GM12878 (cell line): Measurements from ENCODE around the gene RPL21. TPM values are rescaled to one million over a fixed set of nuclear protein-coding genes. Genes with fewer than 3 reads are reported as not detected.
A peak's percentile ranks its signal among the peaks of the same experiment; 100 is the strongest.

Experiments used
- ATAC-seq: fragments of 200-7000 bp; cut with Tn5 transposase; 3 replicates; pipeline ENCODE4 v1.9.1; 2020; ENCODE audit warnings: mild to moderate bottlenecking, moderate library complexity
- BruUV-seq: library from RNA; stranded (reverse); fragments of 400-500 nt; replicated peaks from 2 replicates; lab custom pipeline; 2021; lab: Mats Ljungman, UMichigan
- CTCF ChIA-PET: fragments of 300-600 bp; sonication (Branson Sonifier 250); formaldehyde crosslinking; extraction: SDS; loops from one replicate; lab custom pipeline; 2021; ENCODE audit warnings: inconsistent platforms; lab: Yijun Ruan, JAX
- POLR2A ChIA-PET: fragments of 350-600 bp; formaldehyde crosslinking; extraction: SDS; loops from one replicate; lab custom pipeline; 2021; ENCODE audit warnings: inconsistent platforms; lab: Charles Lee
- RAD21 ChIA-PET: fragments of 300-600 bp; sonication (Branson Sonifier 250); formaldehyde crosslinking; loops from one replicate; lab custom pipeline; 2023; ENCODE audit warnings: antibody characterized with exemption; ENCODE audit not compliant: unreplicated experiment; lab: Charles Lee
- SMC1A ChIA-PET: fragments of 300-600 bp; sonication (Branson Sonifier 250); formaldehyde crosslinking; loops from one replicate; lab custom pipeline; 2023; ENCODE audit not compliant: unreplicated experiment, uncharacterized antibody; lab: Charles Lee
- DNase-seq: peaks from one replicate; pipeline ENCODE4 v3.0.0-alpha.2; 2011; ENCODE audit warnings: low read depth, low spot score
- FAIRE-seq: peaks from 3 replicates; lab custom pipeline; 2011; peaks lifted over from hg19 to GRCh38; lab: Jason Lieb, UNC
- H2AFZ ChIP-seq: 2 replicates; pipeline ENCODE4 v1.6.0; 2011; ENCODE audit warnings: low read depth, low read length, control low read depth; ENCODE audit not compliant: control insufficient read depth
- H3K27ac ChIP-seq: 2 replicates; pipeline ENCODE4 v1.5.1; 2011; ENCODE audit warnings: control low read depth; ENCODE audit not compliant: control insufficient read depth, insufficient read depth
- H3K27me3 ChIP-seq, 2 experiments: replicated peaks in 1 of 2; 2 replicates each; pipeline versions ENCODE4 v1.6.0 to v1.6.1; 2011; ENCODE audit warnings: low read length in 1 of 2; ENCODE audit not compliant: control insufficient read depth in 2 of 2, insufficient read depth in 2 of 2
- H3K36me3 ChIP-seq, 2 experiments: 2 replicates each; pipeline ENCODE4 v1.5.1; 2011; ENCODE audit warnings: low read length in 1 of 2; ENCODE audit not compliant: control insufficient read depth in 2 of 2, insufficient read depth in 2 of 2
- H3K4me1 ChIP-seq: 2 replicates; pipeline ENCODE4 v1.6.1; 2011; ENCODE audit warnings: mild to moderate bottlenecking, low read length, moderate library complexity, mixed read lengths; ENCODE audit not compliant: control insufficient read depth, insufficient read depth
- H3K4me2 ChIP-seq: 2 replicates; pipeline ENCODE4 v1.6.0; 2011; ENCODE audit warnings: control low read depth; ENCODE audit not compliant: control insufficient read depth, insufficient read depth
- H3K4me3 ChIP-seq: fragments of 200-600 bp; sonication (generic); 2 replicates; pipeline ENCODE4 v1.5.1; 2016
- H3K79me2 ChIP-seq: 2 replicates; pipeline ENCODE4 v1.6.0; 2011; ENCODE audit warnings: low read length; ENCODE audit not compliant: control insufficient read depth, insufficient read depth
- H3K9ac ChIP-seq: 2 replicates; pipeline ENCODE4 v1.8.0; 2011; ENCODE audit warnings: low read length, control low read depth, mixed read lengths; ENCODE audit not compliant: control insufficient read depth, insufficient read depth
- H3K9me3 ChIP-seq: replicated peaks from 3 replicates; pipeline ENCODE4 v1.5.1; 2011; ENCODE audit warnings: mild to moderate bottlenecking, low read length; ENCODE audit not compliant: control insufficient read depth, insufficient read depth
- H4K20me1 ChIP-seq: 2 replicates; pipeline ENCODE4 v1.6.0; 2011; ENCODE audit not compliant: control insufficient read depth, insufficient read depth
- BCL11A ChIP-seq: IDR thresholded peaks from 2 replicates; pipeline ENCODE4 v1.6.1; 2011; ENCODE audit warnings: low read depth, low read length
- CBX3 ChIP-seq: fragments of 200-600 bp; sonication (generic); IDR thresholded peaks from 2 replicates; pipeline ENCODE4 v1.6.1; 2016; ENCODE audit warnings: low read depth, borderline replicate concordance
- HDGF ChIP-seq: fragments of 450-650 bp; IDR thresholded peaks from 2 replicates; pipeline ENCODE4 v1.6.1; 2016; ENCODE audit warnings: antibody characterized with exemption
- MTA3 ChIP-seq: IDR thresholded peaks from 2 replicates; pipeline ENCODE4 v1.6.1; 2012; ENCODE audit warnings: low read length, inconsistent platforms, borderline replicate concordance
- NFYA ChIP-seq: IDR thresholded peaks from 2 replicates; pipeline ENCODE4 v1.6.1; 2011; ENCODE audit warnings: low read depth, mild to moderate bottlenecking, low read length, improper control_type of control experiment, borderline replicate concordance
- PAX5 ChIP-seq: IDR thresholded peaks from 2 replicates; pipeline ENCODE4 v1.6.1; 2011; ENCODE audit warnings: low read depth, low read length, borderline replicate concordance
- PML ChIP-seq: IDR thresholded peaks from 2 replicates; pipeline ENCODE4 v1.6.1; 2012; ENCODE audit warnings: low read length, inconsistent platforms
- POLR2A ChIP-seq: IDR thresholded peaks from 2 replicates; pipeline ENCODE4 v1.6.1; 2011; ENCODE audit warnings: low read depth, mild to moderate bottlenecking, low read length
- POLR2AphosphoS2 ChIP-seq: IDR thresholded peaks from 2 replicates; pipeline ENCODE4 v1.6.1; 2011; ENCODE audit warnings: low read depth, mild to moderate bottlenecking, low read length, improper control_type of control experiment, moderate library complexity
- POLR2AphosphoS5 ChIP-seq: IDR thresholded peaks from 2 replicates; pipeline ENCODE4 v1.6.1; 2011; ENCODE audit warnings: mild to moderate bottlenecking, low read length, inconsistent platforms
- RUNX3 ChIP-seq: IDR thresholded peaks from 2 replicates; pipeline ENCODE4 v1.6.1; 2012; ENCODE audit warnings: low read length, inconsistent platforms
- TBL1XR1 ChIP-seq: IDR thresholded peaks from 2 replicates; pipeline ENCODE4 v1.6.1; 2012; ENCODE audit warnings: low read depth, low read length, improper control_type of control experiment
- ZBED1 ChIP-seq: IDR thresholded peaks from 2 replicates; pipeline ENCODE4 v1.6.1; 2016; ENCODE audit warnings: borderline replicate concordance
- WGBS: methylation state at CpG from one replicate; pipeline ENCODE4 v1.1.6; 2016; ENCODE audit warnings: low lambda C conversion rate; ENCODE audit not compliant: insufficient replicate concordance, insufficient coverage; ENCODE audit errors: missing lambda C conversion rate; 5-methylcytosine and 5-hydroxymethylcytosine counted together
- in situ Hi-C: fragments of 300-500 bp; cut with MboI; formaldehyde crosslinking; loops from 9 replicates; pipeline ENCODE4 v1.14.3; 2018; ENCODE audit warnings: mixed read lengths
- intact Hi-C: fragments of 100-400 bp; cut with micrococcal nuclease; formaldehyde crosslinking; loops from one replicate; pipeline ENCODE4 v1.14.2; 2022; ENCODE audit not compliant: unreplicated experiment
- polyA plus RNA-seq, 11 experiments: library from polyadenylated mRNA; depleted of rRNA in 4 of 11; unstranded in 6 of 11; stranded (reverse) in 5 of 11; fragments of >200 nt; fragmentation: Nextera tagmentation in 4 of 11; fragmentation: Illumina TruSeq in 1 of 11; extraction: Ambion mirVana in 4 of 11; extraction: Trizol in 1 of 11; gene quantifications; 1 replicate in 1 of 11; 2 replicates in 10 of 11; pipeline versions ENCODE4 v1.2.1 to v1.2.3, GENCODE V29; 2011 to 2016; ENCODE audit warnings: inconsistent platforms in 2 of 11, missing spikeins in 2 of 11, low read depth in 1 of 11
- total RNA-seq, 4 experiments: library from RNA; depleted of rRNA in 3 of 4; stranded (reverse); fragments of >200 nt in 3 of 4; fragmentation: Illumina TruSeq in 1 of 4; extraction: Trizol in 1 of 4; gene quantifications; 2 replicates each; pipeline versions ENCODE4 v1.2.1 to v1.2.3, GENCODE V29; 2013 to 2021
- TF ChIP-seq, protein P1 (sequence below): IDR thresholded peaks from 2 replicates; pipeline ENCODE4 v1.6.1; 2011; ENCODE audit warnings: borderline replicate concordance, low read depth, mild to moderate bottlenecking, moderate library complexity, low read length; ENCODE audit not compliant: insufficient read depth, poor library complexity, severe bottlenecking

The RPL21 gene
- total and polyA plus RNA-seq, 10 of the 15 experiments (the other 5 are each of a cell fraction or from before 2014, with no cell fraction given), result 817 to 9,760 (median 1,698) TPM

DNA sequence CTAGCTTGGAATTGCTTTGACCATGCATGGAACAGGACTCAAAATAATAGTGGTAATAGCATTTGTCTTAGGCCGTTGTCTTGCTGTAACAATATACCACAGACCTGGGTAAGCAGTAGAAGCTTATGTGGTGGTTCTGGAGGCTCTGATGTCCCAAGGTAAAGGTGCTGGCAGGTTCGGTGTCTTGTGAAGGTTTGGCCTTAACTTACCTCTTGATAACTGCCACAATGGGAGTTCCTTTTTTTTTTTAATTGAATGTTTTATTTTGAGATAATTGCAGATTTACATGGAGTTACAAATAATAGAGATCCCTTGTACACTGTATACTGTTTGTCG lies 5.8 kb downstream of the RPL21 start:
- no peak for TF ChIP-seq NFYA
- no peak for TF ChIP-seq BCL11A
- TF ChIP-seq POLR2AphosphoS2, result peak; percentile 49
- TF ChIP-seq TBL1XR1, result no peak
- 0 out of 2 replicates have a peak, but pooled peaks have one; percentile 30 for TF ChIP-seq PML
- no peak overlapping the region for H2AFZ ChIP-seq
- H3K36me3 ChIP-seq, result peaks cover 6 to 18% of the 10 kb centered on the region in 2 experiments
- POLR2A ChIA-PET, result interaction anchor here (0.5 kb wide), 1 partner anchor 78 kb away, joined by 3 read pairs; no protein-coding TSS in a partner anchor
- CTCF ChIA-PET, result interaction anchor here (0.9 kb wide), 1 partner anchor 21 kb away, joined by 3 read pairs; no protein-coding TSS in a partner anchor
- intact Hi-C loops (no loop called here), in situ Hi-C loops (no loop called here)
- H3K9ac ChIP-seq, result no peak overlapping the region
- SMC1A ChIA-PET, result interaction anchor here (1.6 to 2.6 kb wide), 2 partner anchors 9 to 272 kb away, joined by 5 read pairs; no protein-coding TSS in a partner anchor
- H3K4me3 ChIP-seq, result no peak overlapping the region
- BruUV-seq, result no TSS peak
- H3K9me3 ChIP-seq, result no peaks in the 10 kb centered on the region
- RAD21 ChIA-PET, result interaction anchor here (1.2 kb wide), 1 partner anchor 125 kb away, joined by 4 read pairs; no protein-coding TSS in a partner anchor
- H3K27me3 ChIP-seq, result no peaks in the 10 kb centered on the region
- H3K4me1 ChIP-seq, result peaks cover 9% of the 10 kb centered on the region; the same call in 1 of the 2 replicates
- 83% methylated on average over 3 of the region's 3 CpGs for WGBS
- no peak for ATAC-seq
- H3K27ac ChIP-seq, result no peak overlapping the region
- peaks cover 49% of the 10 kb centered on the region for H3K79me2 ChIP-seq
- no peak overlapping the region for H3K4me2 ChIP-seq
- FAIRE-seq, result no peak
- no peak for DNase-seq
- H4K20me1 ChIP-seq, result no peaks in the 10 kb centered on the region

DNA sequence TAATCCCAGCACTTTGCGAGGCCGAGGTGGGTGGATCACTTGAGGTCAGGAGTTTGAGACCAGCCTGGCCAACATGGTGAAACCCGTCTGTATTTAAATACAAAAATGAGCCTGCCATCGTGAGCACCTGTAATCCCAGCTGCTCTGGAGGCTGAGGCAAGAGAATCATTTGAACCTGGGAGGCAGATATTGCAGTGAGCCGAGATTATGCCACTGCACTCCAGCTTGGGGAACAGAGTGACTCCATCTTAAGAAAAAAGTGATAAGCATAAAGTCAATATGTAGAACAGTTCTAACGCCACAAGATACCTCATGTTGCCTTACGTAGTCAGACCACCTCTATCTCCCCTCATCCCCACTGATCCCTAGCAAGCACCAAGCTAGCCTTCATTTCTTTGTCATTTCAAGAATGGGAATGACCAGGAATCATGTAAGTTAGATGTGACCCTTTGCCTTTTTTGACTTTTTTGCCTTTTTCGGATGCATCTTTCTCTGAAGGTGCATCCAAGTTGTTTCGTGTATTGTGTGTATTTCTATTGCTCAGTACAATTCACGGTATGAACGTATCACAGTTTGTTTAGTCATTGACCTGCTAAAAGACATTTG lies 6.4 kb downstream of the RPL21 start:
- Histone ChIP-seq H3K79me2 (peaks cover 44% of the 10 kb centered on the region), H3K27ac (no peak overlapping the region), H3K4me1 (peaks cover 9% of the 10 kb centered on the region; the same call in 1 of the 2 replicates), H2AFZ (no peak overlapping the region), H3K9ac (no peak overlapping the region), H4K20me1 (no peaks in the 10 kb centered on the region), H3K9me3 (no peaks in the 10 kb centered on the region), H3K4me3 (no peak overlapping the region), H3K27me3 (no peaks in the 10 kb centered on the region), H3K4me2 (peak overlapping the region; percentile 32; the same call in 1 of the 2 replicates), H3K36me3 (peaks cover 8 to 21% of the 10 kb centered on the region in 2 experiments)
- 68% methylated on average over 11 of the region's 11 CpGs for WGBS
- SMC1A ChIA-PET, result interaction anchor here (1.6 kb wide), 1 partner anchor 10 kb away, joined by 5 read pairs; no protein-coding TSS in a partner anchor
- no TSS peak for BruUV-seq
- ATAC-seq (no peak; the same call in 2 of the 3 replicates), DNase-seq (no peak), FAIRE-seq (no peak)
- in situ Hi-C loops (no loop called here), intact Hi-C loops (loop anchor here (2.0 kb wide), 1 partner anchor 85 kb away; no protein-coding TSS in a partner anchor)
- POLR2A ChIA-PET, result interaction anchor here (0.5 kb wide), 1 partner anchor 79 kb away, joined by 3 read pairs; no protein-coding TSS in a partner anchor
- RAD21 ChIA-PET, result interaction anchor here (1.2 kb wide), 1 partner anchor 125 kb away, joined by 4 read pairs; no protein-coding TSS in a partner anchor
- TF ChIP-seq ZBED1 (peak; percentile 80; the same call in 1 of the 2 replicates), PML (peak; percentile 51; the same call in 1 of the 2 replicates), MTA3 (peak; percentile 77; the same call in 1 of the 2 replicates), POLR2A (peak; percentile 62), HDGF (no peak), POLR2AphosphoS2 (peak; percentile 25; the same call in 1 of the 2 replicates), PAX5 (peak; percentile 9; the same call in 1 of the 2 replicates), POLR2AphosphoS5 (peak; percentile 78), RUNX3 (no peak), CBX3 (no peak)
- TF ChIP-seq, protein P1, sequence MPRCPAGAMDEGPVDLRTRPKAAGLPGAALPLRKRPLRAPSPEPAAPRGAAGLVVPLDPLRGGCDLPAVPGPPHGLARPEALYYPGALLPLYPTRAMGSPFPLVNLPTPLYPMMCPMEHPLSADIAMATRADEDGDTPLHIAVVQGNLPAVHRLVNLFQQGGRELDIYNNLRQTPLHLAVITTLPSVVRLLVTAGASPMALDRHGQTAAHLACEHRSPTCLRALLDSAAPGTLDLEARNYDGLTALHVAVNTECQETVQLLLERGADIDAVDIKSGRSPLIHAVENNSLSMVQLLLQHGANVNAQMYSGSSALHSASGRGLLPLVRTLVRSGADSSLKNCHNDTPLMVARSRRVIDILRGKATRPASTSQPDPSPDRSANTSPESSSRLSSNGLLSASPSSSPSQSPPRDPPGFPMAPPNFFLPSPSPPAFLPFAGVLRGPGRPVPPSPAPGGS, result peak; percentile 36
- TF ChIP-seq, all 136 proteins: peak for 8
- CTCF ChIA-PET, result no interaction called here
